ENCODE measurements around the gene FNDC11. TPM values are rescaled to one million over a fixed set of nuclear protein-coding genes. Genes with fewer than 3 reads are reported as not detected.
"Not testable (repeated sequence)": the region's sequence is repeated elsewhere in the genome, so short reads cannot be mapped to it uniquely, and the experiment has no call there.

The FNDC11 gene
- total RNA-seq, 1 experiment from 2014 or later, result not detected

DNA sequence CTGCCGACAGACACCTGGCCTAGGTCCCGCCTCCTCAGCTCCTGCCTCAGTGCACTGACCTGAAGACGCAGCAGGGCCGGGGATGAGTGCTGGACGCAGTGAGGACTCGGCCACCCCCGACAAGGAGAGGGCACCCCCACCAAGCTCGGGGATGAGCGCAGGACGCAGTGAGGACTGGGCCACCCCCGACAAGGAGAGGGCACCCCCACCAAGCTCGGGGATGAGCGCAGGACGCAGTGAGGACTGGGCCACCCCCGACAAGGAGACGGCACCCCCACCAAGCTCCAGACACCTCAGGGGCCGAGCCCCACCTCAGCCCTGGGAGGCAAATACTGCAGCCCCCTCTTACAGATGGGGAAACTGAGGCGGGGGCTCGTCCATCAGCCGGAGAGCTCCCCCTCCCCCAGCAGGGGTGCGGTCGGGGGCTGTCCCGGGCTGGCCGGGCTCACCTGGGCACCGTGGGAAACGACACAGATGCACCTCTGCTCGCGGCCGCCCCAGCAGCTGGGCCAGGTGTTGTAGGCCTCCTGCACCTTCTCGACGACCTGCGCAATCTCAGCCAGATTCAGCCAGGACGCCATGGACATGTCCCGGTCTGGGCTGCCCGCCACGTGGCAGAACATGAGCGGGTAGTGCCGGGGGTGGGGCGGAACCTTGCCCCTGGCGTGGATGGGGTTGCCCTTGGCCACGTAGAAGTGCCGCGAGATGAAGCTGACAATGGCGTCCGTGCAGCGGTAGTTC lies 12.6 kb downstream of the FNDC11 start:
- no peak for DNase-seq (ENCODE audit: low read depth)

DNA sequence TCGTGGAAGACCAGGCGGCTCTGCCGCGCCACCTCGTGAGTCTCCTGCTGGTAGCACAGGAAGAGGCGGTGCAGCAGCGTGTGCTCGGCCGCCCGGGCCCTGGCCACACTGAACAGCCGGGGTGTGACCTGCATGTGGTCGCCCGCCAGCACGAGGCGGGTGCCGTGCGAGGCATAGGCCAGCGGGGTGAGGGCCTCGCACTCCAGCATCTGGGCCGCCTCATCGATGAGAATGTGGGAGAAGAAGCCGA lies 13.1 kb downstream of the FNDC11 start:
- no peak for DNase-seq (ENCODE audit: low read depth)

GRCh38 chr20:63567386-63568169 lies 13.6 kb downstream of the FNDC11 start:
- DNase-seq (ENCODE audit: low read depth), result peak; percentile 50

GRCh38 chr20:63568170-63568981 lies 14.4 kb downstream of the FNDC11 start:
- no peak for DNase-seq (ENCODE audit: low read depth)

DNA sequence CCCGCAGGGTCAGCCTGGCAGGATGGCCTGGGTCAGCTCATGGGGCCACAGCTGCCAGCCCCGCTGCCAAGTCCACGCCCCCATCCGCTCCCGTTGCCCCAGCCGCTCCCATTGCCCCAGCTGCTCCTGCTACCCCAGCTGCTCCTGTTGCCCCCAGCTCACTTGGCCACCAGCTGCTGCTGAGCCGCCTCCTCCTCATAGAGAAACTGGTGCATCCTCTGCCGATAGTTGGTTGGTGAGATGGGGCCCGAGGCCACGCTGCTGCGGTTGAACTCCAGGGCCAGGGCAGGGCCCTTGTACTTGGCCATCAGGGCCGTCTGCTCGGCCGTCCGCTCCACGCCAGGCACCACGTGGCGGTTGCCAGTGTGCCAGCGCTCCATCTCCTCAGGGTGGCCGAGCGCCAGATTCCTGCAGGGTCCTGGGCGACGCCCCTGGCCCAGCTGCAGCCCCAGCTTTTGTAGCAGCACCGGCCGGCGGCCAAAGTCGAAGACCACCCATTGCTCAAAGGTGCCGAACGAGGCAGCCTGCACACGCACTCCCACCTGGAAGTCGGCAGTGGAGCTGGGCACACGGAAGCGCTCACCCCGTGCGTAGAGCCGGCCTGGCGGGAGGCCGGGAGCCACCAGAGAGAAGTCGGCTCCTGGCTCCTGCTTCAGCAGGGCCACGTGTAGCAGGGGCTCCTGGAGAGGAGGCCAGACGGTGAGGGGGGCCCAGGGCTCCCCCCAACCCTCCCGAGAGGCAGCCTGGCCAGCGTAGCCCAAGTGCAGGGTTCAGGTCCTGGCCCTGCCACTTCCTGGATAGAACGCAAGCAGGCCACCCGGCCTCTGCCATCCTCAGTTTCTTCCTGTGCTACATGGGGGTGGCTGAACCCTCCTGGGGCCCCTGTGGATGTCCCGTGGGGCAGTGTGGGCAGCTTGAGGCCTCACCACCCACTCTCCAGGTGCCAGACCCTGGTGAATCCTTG lies 15.3 kb downstream of the FNDC11 start:
- DNase-seq (ENCODE audit: low read depth), result no peak

DNA sequence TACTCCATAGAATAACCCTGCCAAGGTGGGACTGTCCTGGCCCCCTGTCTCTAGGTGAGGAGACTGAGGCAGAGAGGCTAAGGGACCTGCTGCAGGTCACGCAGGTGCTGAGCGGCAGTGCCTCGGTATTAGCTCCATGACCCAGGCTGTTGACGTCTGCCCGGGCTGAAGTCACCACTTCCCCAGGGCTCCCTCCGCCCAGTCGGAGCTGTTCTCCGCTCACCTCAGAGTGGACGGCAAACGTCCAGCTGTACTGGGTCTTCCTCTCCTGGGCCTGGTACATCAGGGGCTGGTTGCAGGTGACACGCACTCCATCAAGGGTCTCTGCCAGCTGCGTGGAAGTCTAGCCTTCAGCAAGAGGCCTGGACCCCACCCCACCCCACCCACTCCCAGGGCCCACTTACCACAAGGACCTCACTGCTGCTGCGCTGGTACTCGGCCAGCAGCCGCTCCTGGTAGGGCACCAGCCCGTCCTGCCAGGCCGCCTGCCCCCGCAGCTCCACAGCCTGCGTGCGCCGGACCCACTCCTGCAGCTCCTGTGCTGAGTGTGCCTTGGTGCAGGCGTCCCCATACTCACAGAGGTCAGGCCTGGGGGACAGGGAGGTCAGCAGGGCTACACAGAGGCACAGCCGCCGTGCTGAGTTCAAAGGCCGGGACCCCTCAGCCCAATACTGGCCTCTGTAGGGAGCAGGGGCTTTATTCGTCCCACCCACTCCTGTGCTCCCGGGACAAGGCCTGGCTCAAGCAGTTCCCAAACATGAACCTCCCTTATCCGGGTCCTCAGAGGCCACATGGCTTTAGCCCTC lies 16.5 kb downstream of the FNDC11 start:
- DNase-seq (ENCODE audit: low read depth), result no peak

- not testable (repeated sequence) for DNase-seq (ENCODE audit: low read depth)
Measured at GRCh38 chr20:63571087-63571478, 17.1 kb downstream of the FNDC11 start.

GRCh38 chr20:63572071-63572787 lies 18.3 kb downstream of the FNDC11 start:
- DNase-seq (ENCODE audit: low read depth), result no peak

DNA sequence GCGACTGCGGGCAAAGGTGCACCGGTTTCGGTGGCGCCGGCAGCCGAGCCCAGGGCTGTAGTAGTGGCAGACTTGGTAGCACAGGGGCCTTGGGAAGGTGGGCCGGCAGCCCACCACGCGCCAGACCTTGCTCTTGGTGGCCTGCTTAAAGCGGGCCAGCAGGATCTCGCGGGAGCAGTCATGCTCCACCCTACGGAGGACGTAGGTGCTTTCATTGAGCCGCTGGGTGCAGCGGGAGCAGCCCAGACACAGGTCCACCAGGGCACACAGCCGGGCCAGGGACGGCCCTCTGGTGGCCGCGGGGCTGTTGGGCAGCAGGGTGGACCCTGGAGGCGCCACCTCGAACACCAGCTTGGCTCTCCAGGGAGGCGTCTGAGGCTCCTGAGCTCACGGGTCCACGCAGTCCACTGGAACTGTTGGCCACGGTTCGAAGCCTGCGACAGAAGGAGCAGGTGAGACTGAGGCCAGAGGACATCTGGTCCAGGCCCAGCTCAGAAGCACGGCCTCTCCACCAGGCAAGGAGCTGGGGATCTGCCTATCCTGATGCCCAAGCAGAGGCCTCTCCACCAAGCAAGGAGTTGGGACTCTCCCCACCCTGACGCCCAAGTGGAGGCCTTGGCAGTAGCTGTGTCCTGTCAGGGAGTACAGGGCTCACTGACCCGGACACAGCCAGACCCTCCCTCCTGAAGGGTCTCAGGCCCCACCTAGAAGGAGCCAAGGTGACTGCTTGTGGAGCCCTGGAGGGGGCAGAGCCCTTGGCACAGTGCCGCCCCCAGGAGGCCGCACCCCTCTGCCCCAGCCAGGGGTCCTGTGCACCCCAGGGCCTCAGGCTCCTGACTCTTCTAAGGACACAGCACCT lies 19.1 kb downstream of the FNDC11 start:
- peak; percentile 31 for DNase-seq (ENCODE audit: low read depth)

GRCh38 chr20:63573647-63574131 lies 19.7 kb downstream of the FNDC11 start:
- DNase-seq (ENCODE audit: low read depth), result no peak

- peak; percentile 78 for DNase-seq (ENCODE audit: low read depth)
Measured at GRCh38 chr20:63574156-63574828, 20.3 kb downstream of the FNDC11 start, which contains the start of gene HELZ2. Gene HELZ2, minus strand, starts transcription at chr20:63574239. Its CDS starts 1,854 bp downstream, at chr20:63572385.

- DNase-seq (ENCODE audit: low read depth), result peak; percentile 65
Measured at GRCh38 chr20:63574829-63575743, 21.1 kb downstream of the FNDC11 start.

- no peak for DNase-seq (ENCODE audit: low read depth)
Measured at GRCh38 chr20:63576311-63576710, 22.4 kb downstream of the FNDC11 start.

DNA sequence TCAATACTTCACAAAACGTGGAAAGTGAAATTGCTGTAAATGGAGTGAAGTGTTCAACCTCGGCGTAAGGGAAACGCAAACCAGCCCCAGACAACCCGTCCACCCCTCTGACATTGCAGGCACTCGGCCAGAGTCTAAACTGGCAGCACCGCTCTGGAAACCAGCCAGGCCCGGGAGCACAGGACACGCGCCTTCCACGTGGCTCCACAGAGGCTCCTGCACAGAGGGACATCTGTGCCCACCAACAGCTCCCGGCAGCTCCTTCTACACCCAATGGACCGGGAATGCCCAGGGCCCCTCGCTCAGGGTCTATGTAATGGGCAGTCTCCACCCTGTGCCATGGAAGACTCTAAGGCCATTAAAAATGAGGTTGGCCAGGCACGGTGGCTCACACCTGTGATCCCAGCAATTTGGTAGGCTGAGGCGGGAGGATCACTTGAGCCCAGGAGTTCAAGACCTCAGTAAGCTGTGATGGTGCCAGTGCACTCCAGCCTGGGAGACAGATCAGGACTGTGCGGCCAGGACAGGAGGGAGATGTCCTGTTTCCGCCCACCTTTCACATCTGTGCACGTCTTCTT lies 23.4 kb downstream of the FNDC11 start:
- no peak for DNase-seq (ENCODE audit: low read depth)

- no peak for DNase-seq (ENCODE audit: low read depth)
Measured at GRCh38 chr20:63578224-63579016, 24.5 kb downstream of the FNDC11 start.

Data from M059J (cell line).